Activated T-cell treated with anti-CD3 and anti-CD28 coated beads, Interleukin-2, amount 50 U/mL, for 1 hour (primary cell): ENCODE data around the gene CPNE2.

Source experiments
- DNase-seq: peaks from one replicate; pipeline ENCODE4 v3.0.0-alpha.2; 2020

Gene CPNE2

GRCh38 chr16:57146735-57147134 is 54.4 kb downstream of the CPNE2 start:
- DNase-seq: no peak

- no peak for DNase-seq
These were observed 55.2 kb downstream of the CPNE2 start for GRCh38 chr16:57147381-57148221.

- DNase-seq: no peak
These were observed 56.1 kb downstream of the CPNE2 start for GRCh38 chr16:57148481-57148880.

GRCh38 chr16:57149391-57149790 is 57.0 kb downstream of the CPNE2 start:
- no peak for DNase-seq

GRCh38 chr16:57150682-57151330 is 58.4 kb downstream of the CPNE2 start:
- DNase-seq: no peak

- no peak for DNase-seq
These were observed 59.0 kb downstream of the CPNE2 start for GRCh38 chr16:57151369-57151768.

- no peak for DNase-seq
These were observed 60.0 kb downstream of the CPNE2 start for GRCh38 chr16:57152096-57153093.

GRCh38 chr16:57153841-57154240 is 61.5 kb downstream of the CPNE2 start:
- no peak for DNase-seq

- no peak for DNase-seq
These were observed 63.4 kb downstream of the CPNE2 start for GRCh38 chr16:57155702-57156350.

GRCh38 chr16:57156351-57156703 is 63.9 kb downstream of the CPNE2 start:
- no peak for DNase-seq

GRCh38 chr16:57157533-57157932 is 65.2 kb downstream of the CPNE2 start:
- no peak for DNase-seq

GRCh38 chr16:57159447-57159846 is 67.1 kb downstream of the CPNE2 start:
- no peak for DNase-seq

GRCh38 chr16:57163842-57164241 is 71.5 kb downstream of the CPNE2 start:
- no peak for DNase-seq

GRCh38 chr16:57165483-57165882 is 73.1 kb downstream of the CPNE2 start:
- no peak for DNase-seq

GRCh38 chr16:57165938-57166337 is 73.6 kb downstream of the CPNE2 start:
- no peak for DNase-seq

GRCh38 chr16:57166451-57166850 is 74.1 kb downstream of the CPNE2 start:
- DNase-seq: no peak

- DNase-seq: no peak
These were observed 74.6 kb downstream of the CPNE2 start for GRCh38 chr16:57166951-57167350.

GRCh38 chr16:57167538-57167937 is 75.2 kb downstream of the CPNE2 start:
- no peak for DNase-seq

GRCh38 chr16:57167953-57168352 is 75.6 kb downstream of the CPNE2 start:
- DNase-seq: no peak

GRCh38 chr16:57169327-57169726 is 76.9 kb downstream of the CPNE2 start:
- DNase-seq: no peak

GRCh38 chr16:57172721-57173290 is 80.4 kb downstream of the CPNE2 start:
- DNase-seq: no peak

- DNase-seq: no peak
These were observed 83.5 kb downstream of the CPNE2 start for GRCh38 chr16:57175896-57176295.
